Erythroblast (primary cell): Measurements from ENCODE around the gene ZNF414.

Experiments
- GATA1 ChIP-seq: IDR thresholded peaks from 2 replicates; pipeline ENCODE4 v1.6.1; 2011; ENCODE audit warnings: low read depth, mild to moderate bottlenecking, control low read depth, low read length, moderate library complexity
- POLR2A ChIP-seq: IDR thresholded peaks from 2 replicates; pipeline ENCODE4 v1.6.1; 2011; ENCODE audit warnings: mild to moderate bottlenecking, low read length

- TF ChIP-seq POLR2A = no peak
- TF ChIP-seq GATA1 = no peak
Observed at GRCh38 chr19:8486661-8487136, 27.3 kb downstream of the ZNF414 start.
